ENCODE results near the gene BMP2.

The BMP2 gene

GRCh38 chr20:6767536-6768227 is at the start of gene BMP2:
BMP2 (plus strand) TSS chr20:6767686; CDS start chr20:6770127, 2,441 bp downstream.
- DNase-seq (ENCODE audit: low spot score): peak; percentile 27

GRCh38 chr20:6718662-6719368 is 48.7 kb upstream of the BMP2 start:
- DNase-seq (ENCODE audit: low spot score): no peak

GRCh38 chr20:6719369-6719721 is 48.1 kb upstream of the BMP2 start:
- no peak for DNase-seq (ENCODE audit: low spot score)

- no peak for DNase-seq (ENCODE audit: low spot score)
Measured at GRCh38 chr20:6726761-6727160, 40.7 kb upstream of the BMP2 start.

DNA sequence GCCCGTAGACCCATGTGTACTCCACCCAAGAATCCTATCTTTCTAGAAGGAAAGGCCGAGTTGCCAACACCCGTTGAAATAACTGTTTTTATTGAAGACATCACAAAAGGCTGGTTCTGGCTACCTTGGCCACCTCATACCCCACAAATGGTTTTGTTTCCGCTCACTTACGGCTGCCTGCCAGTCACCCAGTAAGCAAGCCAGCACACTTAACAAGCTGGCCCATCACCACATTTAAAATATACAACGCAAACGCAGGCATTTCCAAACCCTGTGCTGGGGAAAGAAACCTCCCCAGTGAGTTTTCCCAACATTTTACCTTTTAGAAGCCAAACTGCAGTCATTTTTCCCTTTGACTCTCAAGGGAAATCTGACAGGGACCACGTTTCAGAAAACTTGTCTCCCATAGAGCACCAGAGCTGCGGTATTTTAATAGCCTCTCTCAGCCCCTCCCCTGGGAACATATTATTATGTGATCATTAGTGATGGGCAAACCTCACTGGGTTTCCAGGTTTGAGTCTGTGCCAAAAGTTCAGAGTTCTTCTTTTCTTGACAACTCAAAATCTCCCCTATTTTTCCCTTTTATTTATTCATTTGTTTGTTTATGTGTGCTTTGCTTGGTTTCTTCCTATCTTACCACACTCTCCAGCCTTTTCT is 36.7 kb upstream of the BMP2 start:
- DNase-seq (ENCODE audit: low spot score): no peak

DNA sequence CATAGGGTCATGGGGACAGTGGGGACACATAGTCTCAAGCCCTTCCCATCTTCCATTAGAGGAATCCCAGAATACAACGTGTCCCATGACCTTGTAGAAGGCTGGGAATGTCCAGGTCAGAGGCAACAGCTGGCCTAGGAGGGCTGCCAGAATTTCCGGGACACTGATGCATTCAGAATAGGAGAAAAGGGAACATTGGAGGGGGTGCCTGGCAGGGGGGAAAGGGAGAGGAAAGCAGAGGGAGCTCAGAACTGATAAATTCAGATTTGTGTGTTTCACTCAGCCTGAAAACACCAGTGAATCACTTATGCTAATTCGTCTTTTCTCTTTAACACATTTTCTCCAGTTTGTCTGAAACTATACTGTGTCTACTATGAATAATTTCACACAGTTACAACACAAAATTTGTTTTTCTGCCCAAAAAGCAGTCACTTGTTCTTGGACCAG is 35.5 kb upstream of the BMP2 start:
- no peak for DNase-seq (ENCODE audit: low spot score)

DNA sequence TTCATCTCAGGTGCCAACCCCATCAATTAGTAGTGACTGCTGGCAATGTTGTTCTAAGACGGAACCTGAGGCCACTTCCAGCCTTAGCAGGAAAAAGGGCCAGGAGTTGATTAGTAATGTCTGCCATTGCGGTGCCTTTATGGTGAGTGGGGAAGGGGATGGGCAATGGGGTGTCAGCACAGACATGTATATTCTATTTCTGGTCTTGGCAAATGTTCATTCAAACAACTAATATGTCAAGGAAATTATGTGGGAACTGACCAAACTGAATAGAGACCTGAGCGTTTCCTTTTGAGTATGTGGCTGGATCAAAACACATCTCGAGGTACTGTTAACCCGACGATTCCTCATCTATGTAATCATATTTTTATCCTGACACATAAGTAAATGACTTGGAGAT is 34.6 kb upstream of the BMP2 start:
- DNase-seq (ENCODE audit: low spot score): no peak

DNA sequence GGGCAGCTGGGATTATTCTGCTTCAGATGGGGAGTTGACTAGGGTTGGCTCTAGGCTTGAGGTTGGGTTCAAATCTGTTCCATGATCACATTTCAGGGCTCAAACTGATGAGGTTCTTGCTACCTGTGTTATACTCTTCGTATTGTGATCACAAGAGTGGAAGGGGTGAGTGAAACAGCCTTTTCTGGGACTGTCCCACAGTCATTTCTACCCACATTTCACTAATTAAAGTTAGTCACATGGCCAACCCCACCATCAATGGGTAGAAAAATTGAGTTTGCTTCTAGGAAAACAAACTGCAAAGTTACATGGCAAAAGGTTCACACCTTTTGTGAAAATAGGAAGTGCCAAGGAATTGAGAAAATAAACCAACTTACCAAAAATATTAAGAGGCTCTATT is 33.5 kb upstream of the BMP2 start:
- no peak for DNase-seq (ENCODE audit: low spot score)

DNA sequence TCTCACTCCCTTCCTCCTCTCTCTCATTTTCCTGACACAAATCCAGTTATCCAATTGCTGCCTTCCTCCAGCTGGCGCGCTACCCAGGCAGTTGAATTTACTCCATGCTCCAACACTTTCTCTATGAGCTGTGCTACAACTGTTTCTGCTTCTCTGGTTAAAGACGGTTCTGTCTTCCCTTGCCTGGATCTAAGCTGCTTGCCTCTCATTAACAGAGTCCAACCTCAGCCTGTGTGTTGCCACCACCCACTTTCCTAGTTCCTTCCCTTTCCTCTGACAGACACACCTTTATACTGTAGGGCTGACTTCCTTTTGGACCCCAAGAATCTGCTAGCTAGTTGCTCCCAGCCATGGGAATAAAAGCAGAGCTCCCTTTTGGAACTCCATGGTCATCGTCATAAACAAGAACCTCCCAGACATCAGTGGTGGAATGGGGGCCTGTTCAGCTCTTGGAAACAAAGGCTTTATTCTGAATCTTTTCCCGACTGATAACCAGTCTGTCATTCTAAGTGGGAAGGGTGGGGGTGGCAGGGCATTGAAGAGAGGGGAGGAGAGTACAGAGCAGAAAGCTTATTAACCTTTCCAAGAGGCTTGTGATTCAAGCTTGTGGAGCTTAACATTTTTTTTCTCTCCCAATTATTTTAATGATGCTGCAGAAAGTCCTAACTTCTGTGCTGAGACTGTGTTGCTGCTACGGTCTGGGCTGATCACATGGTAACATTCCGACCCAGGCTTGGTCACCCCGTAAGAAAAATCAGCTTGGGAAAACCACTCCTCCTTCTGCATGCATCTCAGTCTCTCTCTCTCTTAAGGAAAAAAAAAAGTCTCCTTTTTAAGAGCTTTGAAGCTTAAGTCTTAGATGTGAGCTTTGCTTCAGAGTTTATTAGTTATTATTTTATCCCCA is 31.3 kb upstream of the BMP2 start:
- no peak for DNase-seq (ENCODE audit: low spot score)

GRCh38 chr20:6739406-6739805 is 28.1 kb upstream of the BMP2 start:
- DNase-seq (ENCODE audit: low spot score): no peak

- no peak for DNase-seq (ENCODE audit: low spot score)
Measured at GRCh38 chr20:6740096-6740495, 27.4 kb upstream of the BMP2 start.

- no peak for DNase-seq (ENCODE audit: low spot score)
Measured at GRCh38 chr20:6744180-6744579, 23.3 kb upstream of the BMP2 start.

DNA sequence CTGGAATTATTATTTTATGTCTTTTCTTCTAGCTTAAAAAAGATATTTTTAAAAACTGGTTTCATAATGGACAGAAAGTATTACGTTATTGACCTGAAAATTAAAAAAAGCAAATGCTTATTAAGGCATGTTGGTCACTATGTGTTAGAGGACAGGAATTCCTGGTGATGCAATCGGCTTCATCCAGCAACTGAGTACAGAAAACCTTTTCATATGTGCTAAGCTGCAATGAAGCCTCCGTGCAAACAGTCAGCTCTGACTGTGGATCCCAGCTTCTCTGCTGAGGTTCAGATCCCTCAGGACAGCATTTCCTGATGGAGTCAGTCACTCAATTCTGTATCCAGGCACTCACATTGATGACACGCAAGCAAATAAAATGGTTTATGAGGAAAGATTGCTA is 22.7 kb upstream of the BMP2 start:
- DNase-seq (ENCODE audit: low spot score): no peak

- DNase-seq (ENCODE audit: low spot score): no peak
Measured at GRCh38 chr20:6746901-6747609, 20.4 kb upstream of the BMP2 start.

DNA sequence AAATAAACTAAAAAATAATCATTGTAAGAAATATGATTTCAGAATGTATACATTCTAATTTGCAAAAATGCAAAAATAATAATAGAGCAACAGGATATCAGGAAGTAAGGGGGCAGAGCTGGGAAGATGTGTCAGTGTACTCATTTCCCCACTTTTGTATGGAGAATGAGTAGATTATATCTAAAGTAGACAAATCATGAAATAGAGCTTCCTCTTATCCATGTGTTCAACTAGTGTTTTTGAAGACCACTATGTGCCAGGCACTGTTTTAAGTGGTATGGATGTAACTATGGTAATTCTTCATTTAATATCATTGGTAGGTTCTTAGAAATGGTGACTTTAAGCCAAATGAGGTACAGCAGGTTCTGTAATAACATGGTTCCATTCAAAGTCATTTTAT is 17.0 kb upstream of the BMP2 start:
- DNase-seq (ENCODE audit: low spot score): no peak

DNA sequence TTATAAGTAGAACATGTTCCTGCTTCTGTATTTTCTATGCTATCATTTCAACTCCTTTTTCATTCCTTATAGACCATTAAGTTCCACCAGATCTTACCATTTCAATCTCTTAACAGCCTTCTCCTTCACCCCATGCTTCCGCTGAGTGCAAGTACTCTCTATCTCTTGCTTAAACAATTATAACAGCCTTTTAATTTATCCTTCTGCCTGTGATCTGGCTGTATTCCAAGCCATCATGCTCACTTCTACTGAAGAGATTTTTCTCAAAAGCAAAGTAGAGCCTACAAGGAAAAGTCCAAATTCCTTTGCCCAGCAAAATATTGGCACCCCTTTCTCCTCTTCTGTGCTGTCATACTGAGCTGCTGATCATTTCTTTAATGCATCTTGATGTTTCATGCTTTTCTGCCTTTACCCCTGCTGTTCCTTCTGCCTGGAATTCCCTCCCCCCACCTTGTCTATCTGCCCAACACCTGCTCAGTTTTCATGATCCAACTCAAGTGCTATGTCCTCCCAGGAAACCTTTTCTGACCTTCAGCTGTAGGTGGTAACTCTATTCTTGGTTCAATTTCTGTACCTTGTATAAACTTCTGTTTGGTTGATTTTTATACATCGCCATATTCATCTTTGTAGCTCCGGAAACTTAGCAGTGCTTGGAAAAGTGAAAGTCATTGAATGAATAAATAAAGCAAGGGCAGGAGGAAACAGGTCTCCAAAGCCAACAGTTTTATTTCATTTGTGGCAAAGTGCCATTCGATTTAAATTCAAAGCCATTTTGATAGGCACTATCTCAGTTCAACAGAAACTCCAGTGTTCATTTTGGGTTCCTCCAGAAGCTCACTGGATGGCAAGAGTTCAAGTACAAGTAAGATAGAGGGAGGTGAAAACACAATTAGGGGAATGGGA is 10.5 kb upstream of the BMP2 start:
- no peak for DNase-seq (ENCODE audit: low spot score)

- DNase-seq (ENCODE audit: low spot score): no peak
Measured at GRCh38 chr20:6764619-6765018, 2.9 kb upstream of the BMP2 start.

DNA sequence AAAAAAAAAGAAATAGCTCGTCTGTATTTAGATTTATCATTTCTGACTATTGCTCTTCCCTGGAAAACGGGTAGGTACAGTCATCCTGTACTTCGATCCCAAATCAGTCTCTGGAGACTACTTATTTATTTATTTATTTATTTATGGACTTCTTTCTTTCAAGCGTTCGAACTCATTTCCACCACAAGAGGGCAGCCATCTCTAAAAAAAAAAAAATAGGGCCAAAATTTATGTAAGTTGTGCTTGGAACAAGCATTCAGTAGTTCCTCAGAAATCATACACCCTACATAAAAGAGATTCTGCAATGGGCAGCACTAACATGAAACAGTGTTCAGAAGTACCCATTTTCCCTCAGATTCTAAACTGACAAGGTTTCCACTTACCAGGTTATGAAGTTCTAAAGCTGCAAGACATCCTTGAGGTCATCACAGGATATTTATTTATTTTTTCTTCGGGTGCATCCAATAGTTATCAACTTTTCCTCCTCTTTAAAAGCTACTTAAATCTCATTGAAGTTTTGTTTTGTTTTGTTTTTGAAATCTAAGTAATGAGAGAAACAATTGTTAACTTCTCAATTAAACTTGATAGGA is 1.9 kb upstream of the BMP2 start:
- no peak for DNase-seq (ENCODE audit: low spot score)

- no peak for DNase-seq (ENCODE audit: low spot score)
Measured at GRCh38 chr20:6766433-6766832, 1.1 kb upstream of the BMP2 start.

DNA sequence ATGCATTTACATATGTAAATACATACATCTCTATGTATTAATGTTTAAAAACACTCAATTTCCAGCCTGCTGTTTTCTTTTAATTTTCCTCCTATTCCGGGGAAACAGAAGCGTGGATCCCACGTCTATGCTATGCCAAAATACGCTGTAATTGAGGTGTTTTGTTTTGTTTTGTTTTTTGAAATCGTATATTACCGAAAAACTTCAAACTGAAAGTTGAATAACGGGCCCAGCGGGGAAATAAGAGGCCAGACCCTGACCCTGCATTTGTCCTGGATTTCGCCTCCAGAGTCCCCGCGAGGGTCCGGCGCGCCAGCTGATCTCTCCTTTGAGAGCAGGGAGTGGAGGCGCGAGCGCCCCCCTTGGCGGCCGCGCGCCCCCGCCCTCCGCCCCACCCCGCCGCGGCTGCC is 355 bp upstream of the BMP2 start:
- no peak for DNase-seq (ENCODE audit: low spot score)

Data from germinal center (tissue), 1 donor.